CD4-positive, alpha-beta T cell treated with Interleukin-4 for 4 hours (primary cell): Measurements from ENCODE around the gene LYPLA2.
A peak's percentile ranks its signal among the peaks of the same experiment; 100 is the strongest.

Experiments used
- DNase-seq: peaks from one replicate; pipeline ENCODE4 v3.0.0-alpha.2; 2020

The LYPLA2 gene

DNA sequence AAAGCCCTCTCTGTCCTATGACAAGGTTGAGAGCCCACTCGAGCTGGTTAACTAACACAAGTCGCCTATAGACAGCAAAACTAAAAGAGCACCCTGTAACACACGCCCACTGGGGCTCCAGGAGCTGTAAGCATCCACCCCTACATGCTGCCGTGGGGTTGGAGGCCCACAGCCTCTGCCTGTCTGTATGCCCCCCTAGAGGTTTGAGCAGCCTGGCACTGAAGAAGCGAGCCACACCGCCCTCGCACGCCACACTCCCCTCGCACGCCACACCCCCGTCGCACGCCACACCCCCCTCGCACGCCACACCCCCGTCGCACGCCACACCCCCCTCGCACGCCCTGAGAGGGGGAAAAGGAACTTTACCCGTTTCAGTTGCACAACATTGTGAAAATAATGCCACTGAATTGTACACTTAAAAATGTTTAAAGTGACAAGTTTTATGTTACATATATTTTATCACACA, 47.5 kb downstream of the LYPLA2 start:
- DNase-seq = peak; percentile 68

DNA sequence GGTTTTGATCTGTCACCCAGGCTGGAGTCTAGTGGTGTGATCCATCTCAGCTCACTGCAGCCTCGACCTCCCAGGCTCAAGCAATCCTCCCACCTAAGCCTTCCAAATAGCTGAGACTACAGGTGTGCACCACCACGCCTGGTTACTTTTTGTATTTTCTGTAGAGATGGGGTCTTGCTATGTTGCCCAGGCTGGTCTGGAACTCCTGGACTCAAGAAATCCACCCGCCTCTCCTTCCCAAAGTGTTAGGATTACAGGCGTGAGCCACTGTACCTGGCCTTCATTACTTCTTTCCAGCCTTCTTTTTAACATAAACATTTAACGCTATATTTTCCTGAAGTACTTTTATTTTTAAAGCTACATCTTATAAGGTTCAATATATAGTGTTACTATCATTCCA, 52.7 kb downstream of the LYPLA2 start:
- no peak for DNase-seq
